HK-2 (cell line): ENCODE results near the gene OTUD5.

ENCODE experiments used
- DNase-seq: peaks from one replicate; pipeline ENCODE4 v3.0.0-alpha.2; 2018; ENCODE audit not compliant: unreplicated experiment

OTUD5 gene

DNA sequence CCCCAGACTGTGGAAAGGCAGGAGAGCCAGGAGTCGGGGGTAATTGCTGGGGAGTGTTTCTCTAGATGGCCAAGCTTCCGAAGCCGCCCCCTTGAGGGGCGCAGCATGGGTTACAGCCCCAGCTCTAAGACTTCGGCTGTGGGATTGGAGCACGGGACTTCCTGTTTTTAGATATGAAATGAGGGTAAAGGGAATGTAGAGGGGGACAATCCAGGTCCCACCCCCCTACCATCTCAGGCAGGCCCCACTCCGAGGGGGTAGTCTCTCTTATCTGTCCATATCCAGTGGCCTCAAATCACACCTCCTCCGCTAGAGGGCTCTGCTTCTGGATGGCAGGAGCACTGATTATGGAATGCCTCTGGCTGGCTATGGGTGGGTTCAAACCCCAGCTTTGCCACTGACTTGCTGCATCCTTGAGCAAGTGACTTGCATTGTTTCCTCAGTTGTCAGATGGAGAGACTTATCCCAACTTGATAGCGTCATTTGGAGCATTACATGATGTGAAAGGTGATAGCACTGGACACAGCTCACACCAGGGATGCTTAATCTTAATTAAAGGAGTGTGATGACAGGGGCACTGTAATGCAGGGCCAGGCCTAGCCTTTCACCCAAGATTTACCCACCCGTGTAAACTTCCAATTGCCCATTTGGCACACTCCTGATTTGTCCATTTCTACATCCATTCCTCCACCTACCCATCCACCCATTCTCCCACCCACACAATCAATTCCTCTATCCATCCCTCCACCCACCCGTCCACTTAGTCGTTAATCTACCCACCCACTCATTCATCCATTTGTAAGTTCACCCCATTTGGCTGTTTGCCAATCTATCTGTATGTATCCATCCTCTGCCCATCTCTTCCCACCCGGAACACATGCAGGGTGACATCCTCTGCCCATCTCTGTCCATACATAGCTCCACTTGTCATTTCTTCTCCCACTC lies 15.1 kb upstream of the OTUD5 start:
- DNase-seq, result no peak

DNA sequence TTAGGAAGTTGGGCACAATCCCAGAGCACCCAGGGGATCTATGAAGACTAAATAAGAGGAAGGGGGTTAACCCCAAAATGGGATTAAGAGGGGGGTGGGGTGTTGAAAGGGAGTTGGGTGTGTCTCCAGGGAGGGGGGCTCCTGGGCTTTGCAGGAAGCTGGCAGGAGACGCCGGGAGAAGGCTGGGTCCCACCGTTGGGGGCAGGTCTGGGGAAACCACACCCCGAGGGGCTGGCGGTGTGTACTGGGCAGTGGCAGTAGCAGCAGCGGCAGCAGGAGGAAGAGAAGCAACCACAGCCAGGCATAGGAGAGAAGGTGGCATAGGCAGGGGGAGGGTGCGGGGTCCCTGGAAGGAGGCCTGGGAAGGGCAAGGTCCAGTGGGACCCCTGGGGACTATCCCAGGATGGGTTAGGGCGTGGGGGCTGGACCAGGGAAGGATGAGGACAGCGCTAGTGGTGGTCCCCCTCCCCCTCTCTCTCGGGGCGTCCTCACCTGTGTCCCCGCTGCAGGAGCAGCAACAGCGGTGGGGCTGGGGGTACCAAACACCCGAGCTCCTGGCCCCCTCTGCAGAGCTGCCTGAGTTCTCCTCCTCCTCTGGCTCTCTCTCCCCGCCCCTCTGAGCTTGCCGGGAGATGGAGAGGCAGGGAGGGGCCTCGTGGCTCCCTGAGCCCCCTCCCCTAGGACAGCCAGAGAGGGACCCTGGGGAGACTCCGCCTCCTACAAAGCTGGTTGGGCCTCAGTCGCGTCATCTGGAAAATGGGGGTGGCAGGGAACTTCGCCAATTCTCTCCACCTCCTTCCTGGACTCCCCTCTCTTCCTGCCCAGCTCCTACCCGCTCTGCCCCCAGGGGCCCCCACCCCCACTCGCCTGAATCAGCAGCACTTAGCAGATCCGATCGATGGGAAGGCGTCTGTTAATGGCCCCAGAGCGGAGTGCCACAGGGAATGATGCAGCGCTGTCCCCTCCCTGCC lies 14.1 kb upstream of the OTUD5 start, which contains the start of gene KCND1:
TSS of gene KCND1 (minus strand) at position 596 of the 971 bp plus-strand sequence. CDS start 1,573 bp downstream, outside the sequence.
- peak; percentile 15 for DNase-seq

- DNase-seq, result no peak
These were observed 12.1 kb upstream of the OTUD5 start for GRCh38 chrX:48969471-48969870.

DNA sequence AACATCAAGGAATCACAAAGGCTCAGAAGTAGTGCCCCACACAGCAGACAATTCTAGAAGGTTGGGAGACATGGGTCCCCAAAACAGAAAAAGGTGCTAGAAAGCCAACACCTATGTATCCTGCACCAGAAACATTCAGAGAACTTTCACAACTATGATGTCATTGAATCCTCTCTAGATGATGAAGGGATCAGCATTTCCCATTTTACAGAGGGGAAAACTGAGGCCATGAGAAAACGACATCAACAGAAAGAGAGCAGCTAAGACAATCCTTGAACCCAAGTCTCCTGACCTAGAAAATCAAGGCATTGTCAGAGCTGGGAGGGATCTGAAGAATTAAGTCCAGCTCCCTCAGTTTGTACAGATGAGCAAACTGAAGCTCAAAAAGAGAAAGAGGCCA lies 11.0 kb upstream of the OTUD5 start:
- DNase-seq, result no peak

- peak; percentile 35 for DNase-seq
These were observed 9.6 kb upstream of the OTUD5 start for GRCh38 chrX:48966796-48967579.

- no peak for DNase-seq
These were observed 8.6 kb upstream of the OTUD5 start for GRCh38 chrX:48965959-48966358.

GRCh38 chrX:48961585-48962091 lies 4.2 kb upstream of the OTUD5 start:
- no peak for DNase-seq

DNA sequence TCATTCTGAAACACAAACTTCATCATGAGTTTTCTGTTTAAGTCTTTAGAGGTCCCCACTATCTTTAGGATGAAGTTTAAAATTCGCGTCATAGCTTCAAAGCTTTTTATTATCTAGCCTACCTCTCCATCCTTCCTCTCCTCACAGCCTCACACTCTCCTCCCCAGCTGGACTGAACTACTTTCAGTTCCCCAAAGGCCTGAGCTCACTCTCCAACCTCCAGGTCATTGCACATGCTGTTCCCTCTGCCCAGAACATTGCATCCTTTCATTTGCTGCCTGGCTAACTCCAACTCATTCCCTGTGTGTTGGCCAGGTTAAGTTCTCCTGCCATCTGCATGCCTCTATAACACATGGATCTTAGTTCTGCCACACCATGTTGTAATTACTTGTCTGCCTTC lies 2.9 kb upstream of the OTUD5 start:
- no peak for DNase-seq

DNA sequence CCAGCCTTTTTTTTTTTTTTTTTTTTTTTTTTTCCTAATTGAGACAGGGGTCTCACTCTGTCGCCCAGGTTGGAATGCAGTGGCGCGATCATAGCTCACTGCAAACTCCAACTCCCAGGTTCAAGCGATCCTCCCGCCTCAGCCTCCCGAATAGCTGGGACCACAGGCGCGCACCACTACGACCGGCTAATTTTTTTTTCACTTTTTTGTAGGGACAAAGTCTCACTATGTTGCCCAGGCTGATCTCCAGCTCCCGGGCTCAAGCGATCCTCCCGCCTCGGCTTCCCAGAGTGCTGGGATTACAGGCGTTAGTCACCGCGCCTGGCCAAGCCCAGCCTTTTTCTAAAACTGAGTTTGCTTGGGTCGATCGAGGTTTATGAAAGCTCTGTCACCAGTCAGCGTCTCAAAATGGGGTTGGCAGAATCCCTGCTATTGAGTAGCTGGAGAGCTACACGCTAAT lies 1.3 kb upstream of the OTUD5 start:
- DNase-seq, result peak; percentile 61

DNA sequence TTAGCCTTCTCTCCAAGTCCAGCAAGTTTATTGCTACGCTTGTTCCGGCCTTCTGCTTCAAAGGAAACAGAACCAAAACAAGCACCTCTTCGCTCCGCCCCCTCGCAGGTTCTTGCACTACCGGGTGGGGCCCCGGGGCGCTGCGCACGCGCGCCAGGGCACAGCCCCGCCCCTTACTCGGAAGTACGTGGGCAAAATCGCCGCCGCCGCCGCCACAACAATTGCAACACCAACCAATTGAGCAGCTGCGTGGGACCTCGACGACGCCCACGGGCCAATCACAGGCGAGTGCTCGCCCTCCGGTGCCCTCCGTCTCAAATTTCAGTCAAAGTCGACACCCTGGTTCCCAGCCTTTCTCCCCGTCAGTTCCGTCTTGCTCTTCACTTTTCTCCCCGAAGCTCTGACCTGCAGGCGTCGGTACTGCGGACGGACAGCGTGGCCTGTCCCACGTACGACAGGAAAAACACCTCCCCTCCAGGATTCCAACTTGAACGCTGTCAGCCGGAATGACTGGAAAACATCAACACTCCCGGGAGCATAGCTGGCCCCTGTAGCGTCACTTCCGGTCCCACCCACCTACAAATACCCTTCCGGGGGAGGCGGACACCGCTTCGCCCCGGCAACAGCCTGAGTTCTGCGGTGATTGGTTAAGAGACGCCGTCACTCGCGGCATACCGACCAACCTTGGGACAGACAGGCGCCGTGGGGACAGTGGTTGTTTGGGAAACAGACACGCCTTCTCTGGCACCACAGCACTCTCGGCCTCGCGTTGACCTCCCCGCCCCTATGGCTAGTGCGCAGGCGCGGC lies 624 bp upstream of the OTUD5 start:
- peak; percentile 95 for DNase-seq

DNA sequence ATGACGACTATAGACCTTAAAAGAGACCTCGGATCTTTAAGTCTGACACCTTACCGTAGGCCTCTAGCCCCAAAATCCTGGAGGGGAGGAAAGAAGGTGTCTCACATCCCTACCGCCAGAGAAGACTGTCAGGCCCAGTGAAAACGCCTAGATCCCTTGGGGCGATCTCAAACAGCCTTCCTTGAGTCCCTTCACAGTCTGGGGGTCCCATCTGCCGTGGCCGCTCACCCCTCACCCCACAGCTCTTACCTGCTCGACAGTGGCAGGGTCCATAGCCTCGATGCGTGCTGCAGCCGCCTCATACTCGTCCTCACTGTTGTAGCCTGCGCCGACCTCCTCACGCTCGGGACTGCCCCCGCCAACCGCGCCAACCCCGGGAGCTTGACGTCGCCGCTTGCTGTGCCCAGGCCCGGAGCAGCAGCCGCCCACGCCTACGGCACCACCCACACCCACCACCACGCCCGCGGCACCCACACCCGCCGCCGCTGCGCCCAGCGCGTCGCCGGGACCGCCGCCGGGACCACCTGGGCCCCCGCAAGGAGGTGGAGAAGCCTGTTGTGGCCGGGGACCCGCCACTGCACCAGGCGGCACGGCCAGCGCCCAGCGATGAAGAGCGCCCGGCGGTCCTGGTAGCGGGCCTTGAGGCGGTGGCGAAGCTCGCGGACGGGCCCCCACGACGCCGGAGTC lies 536 bp downstream of the OTUD5 start:
- DNase-seq, result peak; percentile 26

- DNase-seq, result no peak
These were observed 8.8 kb downstream of the OTUD5 start for GRCh38 chrX:48948589-48948988.

DNA sequence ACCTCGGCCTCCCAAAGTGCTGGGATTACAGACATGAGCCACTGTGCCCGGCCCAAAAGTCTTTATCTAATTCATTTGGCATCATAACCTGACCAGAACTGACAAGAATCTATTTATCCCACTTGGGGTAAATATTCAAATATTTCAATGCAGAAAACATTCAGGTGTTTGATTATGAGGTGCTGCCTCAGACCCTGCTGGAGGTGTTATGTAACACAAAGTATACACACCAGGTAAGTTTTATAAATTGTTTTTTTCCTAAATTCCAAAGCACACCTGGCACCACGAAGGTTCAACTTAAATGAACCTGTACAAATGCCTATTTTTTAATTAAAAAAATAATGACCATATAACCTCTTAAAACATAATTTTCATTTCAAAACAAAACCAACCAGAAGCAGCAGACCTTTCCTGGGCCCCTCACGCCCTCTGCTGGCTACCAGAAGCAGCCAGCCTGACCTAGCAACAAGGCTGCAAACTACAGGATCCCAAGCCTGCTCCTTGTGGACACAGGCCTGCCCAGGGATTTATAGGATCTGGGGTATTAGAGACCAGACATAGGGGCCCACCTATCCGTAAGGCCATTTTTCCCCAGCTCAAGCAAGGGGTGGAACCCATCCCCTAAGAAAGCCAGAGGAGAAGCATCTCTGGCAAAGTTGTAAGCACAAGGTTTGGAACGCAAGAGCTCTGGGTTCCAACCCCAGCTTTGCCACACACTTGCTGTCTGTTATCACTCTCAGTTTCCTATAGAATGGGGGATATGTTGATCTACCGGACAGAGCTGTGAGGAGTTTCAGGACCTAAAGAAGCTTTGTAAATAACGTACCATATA lies 11.7 kb downstream of the OTUD5 start:
- DNase-seq, result peak; percentile 28

- DNase-seq, result no peak
These were observed 14.5 kb downstream of the OTUD5 start for GRCh38 chrX:48942895-48943294.

- no peak for DNase-seq
These were observed 16.9 kb downstream of the OTUD5 start for GRCh38 chrX:48940404-48940955.

- no peak for DNase-seq
These were observed 17.7 kb downstream of the OTUD5 start for GRCh38 chrX:48939524-48940228.

DNA sequence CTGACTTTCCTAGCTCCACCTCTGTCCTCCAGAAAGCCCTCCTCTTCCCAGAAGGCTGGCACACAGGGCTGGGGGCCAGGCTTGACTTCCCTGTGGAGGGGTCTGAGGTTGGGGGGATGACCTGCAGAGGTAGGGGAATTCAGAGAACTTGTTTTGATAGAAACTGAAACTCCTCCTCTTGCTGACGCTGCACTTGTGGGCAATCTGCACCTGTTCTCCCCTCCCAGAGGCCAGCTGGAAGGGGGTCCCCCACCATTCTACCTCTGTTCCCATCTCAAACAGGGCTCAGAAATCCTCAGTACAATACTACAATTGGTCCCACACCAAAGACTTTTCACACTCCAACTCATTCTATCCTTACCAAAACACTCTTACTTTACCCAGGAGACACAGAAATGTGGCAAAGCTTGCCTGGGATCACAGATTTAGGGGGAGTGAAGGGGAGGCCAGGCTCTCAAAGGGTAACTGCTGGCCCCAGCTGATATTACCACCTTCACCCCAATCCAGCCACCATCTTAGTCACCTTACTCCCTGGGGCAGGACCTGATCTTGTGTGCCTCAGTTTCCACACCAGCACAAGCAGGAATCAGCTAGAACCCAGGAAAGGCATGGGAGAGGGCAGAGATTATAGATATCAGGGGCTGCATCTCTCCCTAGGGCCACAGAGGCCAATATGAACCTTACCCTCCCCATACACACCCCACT lies 18.5 kb downstream of the OTUD5 start:
- DNase-seq, result no peak
